GM19099 (cell line): Measurements from ENCODE around the gene CACNA1I.

Source experiments
- POLR2A ChIP-seq: IDR thresholded peaks from 3 replicates; pipeline ENCODE4 v1.6.1; 2011; ENCODE audit warnings: low read depth; ENCODE audit not compliant: insufficient read length; ENCODE audit errors: extremely low read depth

CACNA1I gene

DNA sequence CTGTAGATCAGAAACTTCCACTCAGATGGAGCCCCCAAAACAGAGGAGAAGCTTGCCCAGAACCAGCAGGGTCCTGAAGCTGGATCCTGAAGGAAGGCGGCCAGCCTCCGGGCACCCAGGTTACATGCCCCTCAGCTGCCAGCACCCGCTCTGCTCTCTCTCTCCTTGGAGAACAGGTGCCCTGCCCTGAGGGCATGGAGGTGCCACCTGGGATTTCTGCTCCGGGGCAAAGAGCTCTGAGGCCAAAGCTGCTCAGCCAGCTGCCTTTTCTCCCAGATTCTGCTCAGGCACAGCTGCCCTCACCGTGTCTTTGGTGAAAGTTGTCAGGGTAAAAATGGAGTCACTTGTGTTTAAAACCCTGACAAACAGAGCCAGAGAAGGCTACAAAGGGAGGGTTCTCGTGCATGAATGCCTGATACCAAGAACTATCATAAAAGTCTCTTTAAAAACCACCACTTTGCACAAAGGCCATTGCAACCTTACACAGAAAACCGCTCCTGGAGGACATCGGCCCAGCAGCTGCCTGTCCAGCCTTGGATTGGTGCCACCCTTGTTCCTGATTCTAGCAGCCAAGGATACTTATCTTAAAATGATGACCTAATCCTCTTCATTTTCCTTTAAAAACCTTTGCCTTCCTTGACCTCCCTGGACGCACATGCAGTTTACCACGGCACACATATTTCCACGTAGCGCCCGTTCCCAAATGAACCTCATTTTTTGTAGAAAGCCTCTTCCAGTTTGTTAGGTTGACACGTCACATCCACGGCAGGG, 140.0 kb downstream of the CACNA1I start:
- TF ChIP-seq POLR2A, result no peak

GRCh38 chr22:39712081-39712480, 141.5 kb downstream of the CACNA1I start:
- TF ChIP-seq POLR2A, result no peak

- no peak for TF ChIP-seq POLR2A
Observed at GRCh38 chr22:39712751-39713525, 142.4 kb downstream of the CACNA1I start.

DNA sequence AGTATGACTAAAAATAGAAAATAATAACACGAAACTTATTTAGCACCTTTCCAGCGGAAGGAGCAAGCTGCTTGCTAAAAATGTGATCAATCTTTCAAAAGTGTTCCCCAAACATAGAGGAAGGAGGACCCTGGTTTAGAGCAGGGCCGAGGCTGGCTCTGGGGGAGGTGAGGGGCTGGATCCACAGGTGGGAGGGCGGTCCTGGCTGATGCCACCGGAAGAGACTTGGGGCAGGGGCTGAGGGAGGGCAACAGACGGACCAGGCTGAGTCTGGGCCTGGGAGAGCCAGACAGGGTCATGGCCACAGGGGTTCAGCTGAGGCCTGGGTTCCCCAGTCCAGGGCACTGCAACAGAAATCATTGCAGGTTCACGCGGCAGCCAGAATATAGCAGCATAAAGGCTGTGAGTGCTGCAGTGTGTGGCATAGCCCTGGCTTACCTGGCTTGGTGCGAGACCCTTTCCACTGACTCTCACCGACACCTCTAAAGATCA, 143.3 kb downstream of the CACNA1I start:
- no peak for TF ChIP-seq POLR2A

- TF ChIP-seq POLR2A, result no peak
Observed at GRCh38 chr22:39714321-39714720, 143.8 kb downstream of the CACNA1I start.

DNA sequence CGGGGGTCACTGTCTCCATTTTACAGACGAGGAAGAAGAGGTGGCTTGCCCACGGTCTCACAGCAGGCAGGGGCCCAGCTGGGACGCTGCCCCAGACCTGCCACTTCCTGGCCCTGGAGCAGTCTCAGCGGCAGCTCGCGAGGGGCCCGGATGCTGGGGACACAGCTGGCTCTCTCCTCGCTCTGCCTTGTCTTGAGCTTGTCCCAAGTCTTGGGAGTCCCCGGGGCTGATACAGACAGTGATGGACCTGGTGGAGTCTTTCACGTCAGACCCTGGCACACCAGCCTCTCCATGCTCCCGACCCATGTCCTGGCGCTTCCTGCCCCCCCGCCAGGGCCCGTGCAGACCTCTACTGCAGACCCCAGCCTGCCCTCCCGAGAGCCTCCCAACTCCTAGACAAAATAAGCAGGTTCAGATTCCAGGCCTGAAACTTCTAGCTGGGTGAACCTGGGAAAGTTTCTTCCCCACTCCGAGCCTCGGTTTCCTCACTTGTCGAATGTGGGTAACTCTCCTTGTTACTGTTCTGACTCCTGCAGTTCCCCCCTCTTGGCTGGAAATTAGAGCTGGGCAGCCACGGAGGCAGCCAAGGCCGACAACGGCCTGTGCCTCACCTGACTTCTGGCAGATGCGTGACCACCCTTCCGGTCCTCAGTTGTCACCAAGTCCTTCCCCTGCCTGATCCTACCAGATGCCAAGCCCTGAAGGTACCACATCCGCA, 145.4 kb downstream of the CACNA1I start:
- no peak for TF ChIP-seq POLR2A

GRCh38 chr22:39716534-39716933, 146.0 kb downstream of the CACNA1I start:
- TF ChIP-seq POLR2A, result no peak

- no peak for TF ChIP-seq POLR2A
Observed at GRCh38 chr22:39717099-39717498, 146.5 kb downstream of the CACNA1I start.

DNA sequence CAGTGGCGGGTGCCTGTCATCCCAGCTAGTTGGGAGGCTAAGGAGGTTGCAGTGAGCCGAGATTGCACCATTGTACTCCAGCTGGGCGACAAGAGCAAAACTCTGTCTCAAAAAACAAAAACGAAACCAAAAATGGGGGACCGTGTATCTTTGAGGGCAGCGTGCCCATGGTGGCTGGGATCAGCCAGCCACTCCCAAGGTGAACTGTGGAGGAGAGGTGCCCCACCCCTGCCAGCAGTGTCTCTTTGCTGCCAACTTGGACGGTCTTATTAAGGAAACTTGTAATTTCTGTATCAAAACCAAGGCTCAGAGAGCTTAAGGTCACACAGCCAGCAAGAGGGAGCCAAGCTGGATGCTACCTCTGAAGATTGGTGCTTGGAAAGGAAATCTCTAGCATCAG, 147.7 kb downstream of the CACNA1I start:
- TF ChIP-seq POLR2A, result no peak

- no peak for TF ChIP-seq POLR2A
Observed at GRCh38 chr22:39718921-39719475, 148.4 kb downstream of the CACNA1I start.

- TF ChIP-seq POLR2A, result no peak
Observed at GRCh38 chr22:39719559-39720450, 149.3 kb downstream of the CACNA1I start.

GRCh38 chr22:39721206-39722031, 150.9 kb downstream of the CACNA1I start:
- TF ChIP-seq POLR2A, result no peak

DNA sequence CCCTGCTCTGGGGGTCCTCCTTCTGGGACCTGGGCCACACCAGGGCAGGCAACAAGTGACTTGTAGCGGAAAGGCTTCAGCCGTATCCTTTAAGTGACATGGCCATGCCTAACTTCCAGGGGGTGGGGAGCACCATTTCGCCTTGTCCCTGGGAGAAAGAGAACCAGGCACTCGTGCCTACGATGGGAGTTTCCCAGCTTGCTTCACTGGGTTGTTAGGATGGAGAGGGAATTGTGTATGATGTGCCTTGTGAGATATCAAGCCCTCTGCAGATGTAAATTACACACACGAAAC, 151.4 kb downstream of the CACNA1I start:
- TF ChIP-seq POLR2A, result no peak
